ENCODE data around the gene IQGAP2.

IQGAP2 gene

GRCh38 chr5:76449606-76450005 is 46.5 kb downstream of the IQGAP2 start:
- no peak overlapping the region for H3K4me3 ChIP-seq (ENCODE audit: low read depth, low read length)
- no peak for TF ChIP-seq CTCF (IDR thresholded peaks at IDR 0.05; ENCODE audit: borderline replicate concordance, insufficient read depth, low read depth, low read length)

GRCh38 chr5:76450054-76450453 is 47.0 kb downstream of the IQGAP2 start:
- TF ChIP-seq CTCF (IDR thresholded peaks at IDR 0.05; ENCODE audit: borderline replicate concordance, insufficient read depth, low read depth, low read length) = no peak
- H3K4me3 ChIP-seq (ENCODE audit: low read depth, low read length) = no peak overlapping the region

- no peak for TF ChIP-seq CTCF (IDR thresholded peaks at IDR 0.05; ENCODE audit: borderline replicate concordance, insufficient read depth, low read depth, low read length)
- H3K4me3 ChIP-seq (ENCODE audit: low read depth, low read length) = no peak overlapping the region
Observed at GRCh38 chr5:76451031-76451701, 48.1 kb downstream of the IQGAP2 start.

- TF ChIP-seq CTCF (IDR thresholded peaks at IDR 0.05; ENCODE audit: borderline replicate concordance, insufficient read depth, low read depth, low read length) = no peak
Observed at GRCh38 chr5:76455531-76456133, 52.5 kb downstream of the IQGAP2 start.

GRCh38 chr5:76456258-76456657 is 53.2 kb downstream of the IQGAP2 start:
- H3K4me3 ChIP-seq (ENCODE audit: low read depth, low read length) = no peak overlapping the region
- TF ChIP-seq CTCF (IDR thresholded peaks at IDR 0.05; ENCODE audit: borderline replicate concordance, insufficient read depth, low read depth, low read length) = no peak

More at GRCh38 chr5:76455531-76456133, 52.5 kb downstream of the IQGAP2 start:
- no peak overlapping the region for H3K4me3 ChIP-seq (ENCODE audit: low read depth, low read length)

GRCh38 chr5:76457674-76458485 is 54.8 kb downstream of the IQGAP2 start:
- H3K4me3 ChIP-seq (ENCODE audit: low read depth, low read length) = no peak overlapping the region
- no peak for TF ChIP-seq CTCF (IDR thresholded peaks at IDR 0.05; ENCODE audit: borderline replicate concordance, insufficient read depth, low read depth, low read length)

All from GM12875 (cell line).